Fibroblast of lung (primary cell): Measurements from ENCODE around the gene ATP2B2. TPM values are rescaled to one million over a fixed set of nuclear protein-coding genes. Genes with fewer than 3 reads are reported as not detected.

ENCODE experiments used
- DNase-seq, 2 donors: peaks; one replicate each; pipeline versions ENCODE4 v3.0.0 to v3.0.0-alpha.2; 2010; ENCODE audit warnings: low read depth in 2 of 2
- H2AFZ ChIP-seq: 2 replicates; pipeline ENCODE4 v1.5.1; 2012; ENCODE audit warnings: low read length, control low read depth, inconsistent platforms
- H3K27ac ChIP-seq: 2 replicates; pipeline ENCODE4 v1.5.1; 2011; ENCODE audit warnings: low read length, control low read depth; ENCODE audit not compliant: insufficient read depth
- H3K27me3 ChIP-seq: 2 replicates; pipeline ENCODE4 v1.5.1; 2011; ENCODE audit warnings: mild to moderate bottlenecking, low read length; ENCODE audit not compliant: control insufficient read depth, insufficient read depth
- H3K36me3 ChIP-seq: 2 replicates; pipeline ENCODE4 v1.5.1; 2011; ENCODE audit warnings: low read length; ENCODE audit not compliant: control insufficient read depth, insufficient read depth
- H3K4me1 ChIP-seq: 2 replicates; pipeline ENCODE4 v1.5.1; 2011; ENCODE audit warnings: low read length; ENCODE audit not compliant: control insufficient read depth, insufficient read depth; ENCODE audit errors: extremely low read depth
- H3K4me2 ChIP-seq: 2 replicates; pipeline ENCODE4 v1.5.1; 2011; ENCODE audit warnings: low read length, control low read depth; ENCODE audit not compliant: insufficient read depth; ENCODE audit errors: extremely low read depth
- H3K4me3 ChIP-seq, 4 experiments: fragments of 200-600 bp in 1 of 4; sonication (generic) in 1 of 4; replicated peaks in 1 of 4; 2 replicates each; pipeline ENCODE4 v1.5.1; 2011 to 2016; ENCODE audit warnings: low read length in 4 of 4, low read depth in 3 of 4, mild to moderate bottlenecking in 3 of 4, control low read depth in 2 of 4, inconsistent platforms in 1 of 4, mixed read lengths in 1 of 4; ENCODE audit not compliant: insufficient read depth in 1 of 4; ENCODE audit errors: control extremely low read depth in 1 of 4
- H3K79me2 ChIP-seq: 2 replicates; pipeline ENCODE4 v1.5.1; 2012; ENCODE audit warnings: mild to moderate bottlenecking, low read length, inconsistent platforms; ENCODE audit not compliant: control insufficient read depth, insufficient read depth
- H3K9ac ChIP-seq: 2 replicates; pipeline ENCODE4 v1.5.1; 2011; ENCODE audit warnings: mild to moderate bottlenecking, low read length, control low read depth; ENCODE audit not compliant: insufficient read depth
- H3K9me3 ChIP-seq: 2 replicates; pipeline ENCODE4 v1.5.1; 2012; ENCODE audit warnings: low read depth, low read length; ENCODE audit not compliant: control insufficient read depth, insufficient read depth
- H4K20me1 ChIP-seq: 2 replicates; pipeline ENCODE4 v1.5.1; 2011; ENCODE audit warnings: low read length; ENCODE audit not compliant: control insufficient read depth, insufficient read depth; ENCODE audit errors: extremely low read depth
- EZH2 ChIP-seq: IDR thresholded peaks from 2 replicates; pipeline ENCODE4 v1.5.1; 2012; ENCODE audit warnings: low read length, control low read depth, mild to moderate bottlenecking; ENCODE audit errors: missing control alignments
- polyA plus RNA-seq, 2 donors: library from polyadenylated mRNA; depleted of rRNA in 1 of 2; stranded (reverse) in 1 of 2; unstranded in 1 of 2; fragments of >200 nt; gene quantifications; 2 replicates each; pipeline ENCODE4 v1.2.1, GENCODE V29; 2011 to 2012; ENCODE audit warnings: missing spikeins in 1 of 2
- total RNA-seq: library from RNA; depleted of rRNA; stranded (reverse); fragments of >200 nt; gene quantifications from 2 replicates; pipeline ENCODE4 v1.2.1, GENCODE V29; 2014
- TF ChIP-seq, protein P1 (sequence below), 2 donors: IDR thresholded peaks in 1 of 2; conservative IDR thresholded peaks in 1 of 2; 1 replicate in 1 of 2; 2 replicates in 1 of 2; pipeline ENCODE4 v1.5.1; 2011 to 2012; ENCODE audit warnings: low read length in 2 of 2, control low read depth in 1 of 2, inconsistent platforms in 1 of 2, low read depth in 1 of 2, mild to moderate bottlenecking in 1 of 2

The ATP2B2 gene
- total and polyA plus RNA-seq, 2 donors (not counting 1 experiment from before 2014, with no cell fraction given) = not detected

GRCh38 chr3:10469441-10470119 lies 35.8 kb downstream of the ATP2B2 start:
- Histone ChIP-seq H3K79me2 (no peaks in the 10 kb centered on the region), H3K27ac (no peak overlapping the region), H3K27me3 (peaks cover 6% of the 10 kb centered on the region), H4K20me1 (no peaks in the 10 kb centered on the region), H3K4me3 (no peak overlapping the region), H3K36me3 (no peaks in the 10 kb centered on the region), H3K9me3 (no peaks in the 10 kb centered on the region), H2AFZ (no peak overlapping the region), H3K9ac (no peak overlapping the region), H3K4me1 (no peaks in the 10 kb centered on the region), H3K4me2 (no peak overlapping the region)
- DNase-seq = no peak
- TF ChIP-seq EZH2 = no peak
- TF ChIP-seq, protein P1, sequence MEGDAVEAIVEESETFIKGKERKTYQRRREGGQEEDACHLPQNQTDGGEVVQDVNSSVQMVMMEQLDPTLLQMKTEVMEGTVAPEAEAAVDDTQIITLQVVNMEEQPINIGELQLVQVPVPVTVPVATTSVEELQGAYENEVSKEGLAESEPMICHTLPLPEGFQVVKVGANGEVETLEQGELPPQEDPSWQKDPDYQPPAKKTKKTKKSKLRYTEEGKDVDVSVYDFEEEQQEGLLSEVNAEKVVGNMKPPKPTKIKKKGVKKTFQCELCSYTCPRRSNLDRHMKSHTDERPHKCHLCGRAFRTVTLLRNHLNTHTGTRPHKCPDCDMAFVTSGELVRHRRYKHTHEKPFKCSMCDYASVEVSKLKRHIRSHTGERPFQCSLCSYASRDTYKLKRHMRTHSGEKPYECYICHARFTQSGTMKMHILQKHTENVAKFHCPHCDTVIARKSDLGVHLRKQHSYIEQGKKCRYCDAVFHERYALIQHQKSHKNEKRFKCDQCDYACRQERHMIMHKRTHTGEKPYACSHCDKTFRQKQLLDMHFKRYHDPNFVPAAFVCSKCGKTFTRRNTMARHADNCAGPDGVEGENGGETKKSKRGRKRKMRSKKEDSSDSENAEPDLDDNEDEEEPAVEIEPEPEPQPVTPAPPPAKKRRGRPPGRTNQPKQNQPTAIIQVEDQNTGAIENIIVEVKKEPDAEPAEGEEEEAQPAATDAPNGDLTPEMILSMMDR (conservative IDR thresholded peaks at IDR 0.05 in 1 of 2, IDR thresholded peaks at IDR 0.05 in 1 of 2; ENCODE audit: low read depth in 1 of 2, low read length in 2 of 2) = no peak

GRCh38 chr3:10468613-10469354 lies 36.6 kb downstream of the ATP2B2 start:
- no peak for DNase-seq
- Histone ChIP-seq H2AFZ (no peak overlapping the region), H3K79me2 (no peaks in the 10 kb centered on the region), H3K9ac (no peak overlapping the region), H3K4me3 (no peak overlapping the region), H4K20me1 (no peaks in the 10 kb centered on the region), H3K36me3 (no peaks in the 10 kb centered on the region), H3K4me2 (no peak overlapping the region), H3K9me3 (no peaks in the 10 kb centered on the region), H3K27ac (no peak overlapping the region), H3K4me1 (no peaks in the 10 kb centered on the region), H3K27me3 (peaks cover 6% of the 10 kb centered on the region)
- TF ChIP-seq, protein P1 (conservative IDR thresholded peaks at IDR 0.05 in 1 of 2, IDR thresholded peaks at IDR 0.05 in 1 of 2; ENCODE audit: low read depth in 1 of 2, low read length in 2 of 2) = no peak
- TF ChIP-seq EZH2 = no peak

GRCh38 chr3:10467904-10468612 lies 37.3 kb downstream of the ATP2B2 start:
- TF ChIP-seq EZH2 = no peak
- TF ChIP-seq, protein P1 (conservative IDR thresholded peaks at IDR 0.05 in 1 of 2, IDR thresholded peaks at IDR 0.05 in 1 of 2; ENCODE audit: low read depth in 1 of 2, low read length in 2 of 2) = no peak

More at GRCh38 chr3:10467904-10468612, 37.3 kb downstream of the ATP2B2 start:
- H3K36me3 ChIP-seq = no peaks in the 10 kb centered on the region
- H3K27me3 ChIP-seq = peaks cover 6% of the 10 kb centered on the region
- H3K4me1 ChIP-seq = no peaks in the 10 kb centered on the region
- no peak overlapping the region for H3K27ac ChIP-seq
- H3K79me2 ChIP-seq = no peaks in the 10 kb centered on the region
- no peak for DNase-seq
- H2AFZ ChIP-seq = no peak overlapping the region
- no peak overlapping the region for H3K4me3 ChIP-seq
- H3K9me3 ChIP-seq = no peaks in the 10 kb centered on the region
- H3K4me2 ChIP-seq = no peak overlapping the region
- H4K20me1 ChIP-seq = no peaks in the 10 kb centered on the region
- no peak overlapping the region for H3K9ac ChIP-seq
